ENCODE data around the gene DLGAP5.

Gene DLGAP5

DNA sequence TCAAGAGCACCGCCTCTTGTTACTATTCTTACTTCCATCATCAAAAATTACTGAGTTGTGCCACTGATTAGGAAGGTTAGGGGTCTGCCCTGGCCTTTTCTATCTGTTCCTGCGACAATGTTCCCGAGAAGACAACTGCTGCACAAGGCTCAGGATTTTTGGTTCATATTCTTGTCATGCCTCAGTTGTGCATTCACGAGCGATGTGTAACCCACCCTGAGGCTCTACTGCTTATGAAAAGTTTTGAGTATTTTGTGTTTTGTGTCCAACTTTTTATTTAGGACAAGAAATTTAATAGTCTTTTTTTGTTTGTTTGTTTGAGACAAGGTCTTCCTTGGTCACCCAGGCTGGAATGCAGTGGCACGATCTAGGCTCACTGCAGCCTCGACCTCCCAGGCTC is 85.4 kb downstream of the DLGAP5 start:
- 94% methylated on average over 7 of the region's 7 CpGs for WGBS
- Histone ChIP-seq H3K9ac (ENCODE audit: low read depth, low read length) (no peak overlapping the region), H3K36me3 (ENCODE audit: insufficient read depth, low read length) (no peaks in the 10 kb centered on the region), H3K4me3 (ENCODE audit: low read length) (no peak overlapping the region), H3K9me3 (ENCODE audit: insufficient read depth, low read depth, low read length) (no peaks in the 10 kb centered on the region), H3K27me3 (ENCODE audit: insufficient read depth, low read length) (no peaks in the 10 kb centered on the region; the same call in 1 of the 2 replicates), H3K27ac (ENCODE audit: low read depth, low read length) (no peak overlapping the region), H3K4me1 (ENCODE audit: insufficient read depth, low read length) (peaks cover 30% of the 10 kb centered on the region)

DNA sequence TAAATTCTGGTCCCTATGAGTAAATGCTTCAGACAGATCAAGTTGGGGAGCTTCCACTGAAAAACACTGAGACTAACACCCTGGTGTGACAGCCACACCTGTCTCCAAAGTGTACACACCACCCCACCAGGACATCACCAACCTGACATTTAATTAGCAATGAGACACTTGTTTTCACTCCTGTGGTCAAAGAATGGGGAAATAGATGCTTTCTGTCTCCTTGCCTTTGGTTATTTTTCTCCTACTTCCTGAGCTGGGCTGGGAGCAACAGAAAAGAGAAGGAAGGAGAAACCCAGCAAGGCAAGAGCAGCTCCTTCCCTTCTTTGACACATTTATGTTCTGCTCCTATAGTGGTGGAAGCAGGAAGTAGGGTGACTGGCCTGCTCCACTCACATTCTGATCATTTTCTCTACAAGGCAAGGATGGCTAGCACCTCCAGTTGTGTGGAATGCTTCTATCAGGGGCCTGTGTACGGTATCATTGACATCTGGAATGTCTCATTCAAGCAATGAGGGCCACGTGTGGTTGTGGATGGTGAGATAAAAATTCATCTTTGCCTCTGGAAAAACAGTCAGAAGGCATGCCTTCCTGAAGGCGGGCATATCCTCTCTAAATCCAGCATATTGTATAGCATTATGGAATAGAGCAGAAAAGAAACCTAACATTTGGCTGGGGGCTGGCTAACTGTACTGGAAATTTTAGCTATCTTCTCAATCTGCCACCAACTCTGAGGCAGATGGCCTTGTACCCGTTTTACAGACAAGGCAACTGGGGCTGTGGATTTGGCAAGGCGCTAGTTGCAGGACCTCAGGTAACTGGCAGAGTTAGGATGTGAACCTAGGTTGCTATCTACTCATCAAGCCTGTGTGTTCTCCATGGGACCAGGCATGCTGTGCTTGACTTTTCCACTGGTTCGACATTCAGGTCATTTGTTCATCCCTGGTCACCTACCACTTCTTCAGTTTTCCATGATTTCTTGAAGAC is 87.1 kb downstream of the DLGAP5 start:
- WGBS, result 87% methylated on average over 5 of the region's 6 CpGs
- Histone ChIP-seq H3K27ac (ENCODE audit: low read depth, low read length) (no peak overlapping the region), H3K9ac (ENCODE audit: low read depth, low read length) (peak overlapping the region; percentile 17; the same call in 1 of the 2 replicates), H3K36me3 (ENCODE audit: insufficient read depth, low read length) (no peaks in the 10 kb centered on the region), H3K4me3 (ENCODE audit: low read length) (no peak overlapping the region), H3K27me3 (ENCODE audit: insufficient read depth, low read length) (no peaks in the 10 kb centered on the region), H3K4me1 (ENCODE audit: insufficient read depth, low read length) (peaks cover 30% of the 10 kb centered on the region), H3K9me3 (ENCODE audit: insufficient read depth, low read depth, low read length) (no peaks in the 10 kb centered on the region)

DNA sequence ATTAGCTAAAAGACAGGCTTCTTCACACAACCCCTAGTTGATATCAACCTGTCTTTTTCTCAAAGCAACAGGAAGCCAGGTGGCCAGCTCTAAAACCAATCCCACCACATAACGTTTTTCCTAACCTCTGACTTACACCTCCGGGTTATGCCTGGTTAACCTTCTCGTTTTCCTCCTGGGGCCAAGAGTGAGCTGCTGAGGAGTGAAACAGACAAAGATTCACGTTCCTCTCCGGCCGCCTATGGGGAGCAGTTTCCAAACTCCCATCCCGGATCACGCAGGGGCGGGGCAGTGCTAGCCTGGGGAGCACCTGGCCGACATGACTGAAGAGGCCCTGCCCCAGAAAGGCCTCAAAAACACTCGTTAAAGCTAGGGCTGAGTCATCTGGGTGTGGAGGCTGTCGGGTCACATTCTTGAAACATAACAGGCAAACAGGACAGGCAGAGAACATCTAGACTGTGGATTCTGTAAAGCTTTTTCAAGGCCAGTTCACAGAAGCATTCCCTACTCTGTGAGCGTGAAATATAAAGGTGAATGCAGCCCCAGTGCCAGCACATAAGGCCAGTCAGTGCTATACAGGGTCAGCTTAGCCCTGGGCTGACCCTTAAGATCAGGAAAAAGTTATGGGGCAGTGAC is 88.3 kb downstream of the DLGAP5 start:
- H3K9me3 ChIP-seq (ENCODE audit: insufficient read depth, low read depth, low read length), result no peaks in the 10 kb centered on the region
- no peaks in the 10 kb centered on the region for H3K27me3 ChIP-seq (ENCODE audit: insufficient read depth, low read length)
- H3K36me3 ChIP-seq (ENCODE audit: insufficient read depth, low read length), result no peaks in the 10 kb centered on the region
- WGBS, result 15% methylated on average over 13 of the region's 13 CpGs
- H3K27ac ChIP-seq (ENCODE audit: low read depth, low read length), result peak overlapping the region; percentile 80
- peak overlapping the region; percentile 21; the same call in 1 of the 2 replicates for H3K4me3 ChIP-seq (ENCODE audit: low read length)
- peaks cover 29% of the 10 kb centered on the region for H3K4me1 ChIP-seq (ENCODE audit: insufficient read depth, low read length)
- H3K9ac ChIP-seq (ENCODE audit: low read depth, low read length), result peak overlapping the region; percentile 17

DNA sequence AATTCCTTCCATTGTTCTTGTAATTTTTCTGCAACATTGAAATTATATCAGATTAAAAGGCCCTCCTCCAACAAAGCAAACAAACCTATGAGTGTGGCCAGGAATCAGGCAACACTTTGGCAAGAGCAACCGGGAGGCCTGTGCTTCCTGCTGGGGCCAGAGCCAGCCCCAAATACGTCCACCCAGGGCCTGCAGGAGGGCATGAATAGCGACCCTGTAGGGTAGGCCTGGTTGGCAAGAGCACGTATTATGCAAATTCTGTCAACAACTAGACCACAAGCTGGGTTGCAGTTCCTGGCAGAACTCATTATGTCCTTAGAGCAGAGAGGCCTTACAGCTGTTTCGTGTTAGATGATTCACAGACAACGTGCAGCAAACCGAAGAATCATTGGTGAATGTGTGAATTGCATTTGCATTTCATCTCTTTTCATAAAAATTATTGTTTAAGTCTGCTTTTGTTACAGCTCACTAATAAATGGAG is 89.2 kb downstream of the DLGAP5 start:
- H3K4me3 ChIP-seq (ENCODE audit: low read length), result 0 out of 2 replicates have a peak overlapping the region, but pooled peaks have one; percentile 21
- H3K9ac ChIP-seq (ENCODE audit: low read depth, low read length), result peak overlapping the region; percentile 17; the same call in 1 of the 2 replicates
- peaks cover 22% of the 10 kb centered on the region for H3K4me1 ChIP-seq (ENCODE audit: insufficient read depth, low read length)
- no peaks in the 10 kb centered on the region for H3K27me3 ChIP-seq (ENCODE audit: insufficient read depth, low read length)
- no peaks in the 10 kb centered on the region for H3K36me3 ChIP-seq (ENCODE audit: insufficient read depth, low read length)
- H3K27ac ChIP-seq (ENCODE audit: low read depth, low read length), result peak overlapping the region; percentile 80; the same call in 1 of the 2 replicates
- H3K9me3 ChIP-seq (ENCODE audit: insufficient read depth, low read depth, low read length), result no peaks in the 10 kb centered on the region
- WGBS, result 9% methylated on average over 6 of the region's 7 CpGs

DNA sequence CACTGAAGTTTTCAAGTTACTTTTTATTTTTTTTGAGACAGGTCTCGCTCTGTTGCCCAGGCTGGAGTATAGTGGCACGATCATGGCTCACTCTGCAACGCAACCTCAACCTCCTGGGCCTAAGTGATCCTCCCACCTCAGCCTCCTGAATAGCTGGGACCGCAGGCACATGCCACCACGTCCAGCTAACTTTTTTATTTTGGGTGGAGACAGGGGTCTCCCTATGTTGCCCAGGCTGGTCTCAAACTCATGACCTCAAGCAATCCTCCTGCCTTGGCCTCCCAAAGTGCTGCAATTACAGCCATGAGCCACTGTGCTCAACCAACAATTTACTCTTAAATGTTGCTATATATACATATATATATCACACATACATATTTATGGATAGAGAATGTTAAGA is 89.7 kb downstream of the DLGAP5 start:
- Histone ChIP-seq H3K36me3 (ENCODE audit: insufficient read depth, low read length) (no peaks in the 10 kb centered on the region), H3K9ac (ENCODE audit: low read depth, low read length) (no peak overlapping the region), H3K4me1 (ENCODE audit: insufficient read depth, low read length) (peaks cover 25% of the 10 kb centered on the region), H3K4me3 (ENCODE audit: low read length) (no peak overlapping the region), H3K27me3 (ENCODE audit: insufficient read depth, low read length) (no peaks in the 10 kb centered on the region), H3K27ac (ENCODE audit: low read depth, low read length) (peak overlapping the region; percentile 80; the same call in 1 of the 2 replicates), H3K9me3 (ENCODE audit: insufficient read depth, low read depth, low read length) (no peaks in the 10 kb centered on the region)
- 92% methylated on average over 5 of the region's 5 CpGs for WGBS

DNA sequence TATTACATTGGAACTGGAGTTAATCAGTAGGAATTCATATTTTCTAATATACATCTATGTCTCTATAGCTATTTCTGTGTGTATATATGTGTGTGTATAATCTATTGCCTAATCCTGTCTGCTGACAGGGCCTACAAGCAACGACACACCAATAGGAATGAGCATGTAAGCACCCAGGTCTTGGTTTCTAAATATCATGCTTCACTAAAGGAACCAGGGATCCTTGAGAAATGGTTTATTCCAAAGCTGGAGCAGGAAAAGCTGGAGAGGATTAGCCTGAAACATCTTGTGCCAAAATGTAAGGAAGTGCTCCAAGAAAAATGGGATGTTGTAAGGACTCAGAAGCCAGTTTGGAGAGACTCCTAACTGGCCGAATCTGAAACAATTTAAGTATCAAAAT is 91.6 kb downstream of the DLGAP5 start:
- Histone ChIP-seq H3K4me1 (ENCODE audit: insufficient read depth, low read length) (peaks cover 25% of the 10 kb centered on the region), H3K9ac (ENCODE audit: low read depth, low read length) (no peak overlapping the region), H3K9me3 (ENCODE audit: insufficient read depth, low read depth, low read length) (no peaks in the 10 kb centered on the region), H3K27ac (ENCODE audit: low read depth, low read length) (no peak overlapping the region), H3K36me3 (ENCODE audit: insufficient read depth, low read length) (no peaks in the 10 kb centered on the region), H3K27me3 (ENCODE audit: insufficient read depth, low read length) (no peaks in the 10 kb centered on the region), H3K4me3 (ENCODE audit: low read length) (no peak overlapping the region)
- 95% methylated on average over 1 of the region's 2 CpGs for WGBS

DNA sequence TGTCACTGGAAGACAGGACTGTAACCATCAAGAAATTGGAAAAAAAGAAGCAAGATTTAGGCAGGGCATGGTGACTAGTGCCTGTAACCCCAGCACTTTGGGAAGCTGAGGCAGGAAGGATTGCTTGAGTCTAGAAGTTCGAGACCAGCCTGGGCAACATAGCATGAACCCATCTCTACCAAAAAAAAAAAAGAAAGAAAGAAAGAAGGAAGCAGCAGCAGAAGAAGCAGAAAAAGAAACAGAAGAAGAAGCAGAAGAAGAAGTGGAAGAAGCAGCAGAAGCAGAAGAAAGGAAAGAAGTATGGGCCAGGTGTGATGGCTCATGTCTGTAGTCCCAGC is 92.9 kb downstream of the DLGAP5 start:
- Histone ChIP-seq H3K36me3 (ENCODE audit: insufficient read depth, low read length) (no peaks in the 10 kb centered on the region), H3K27me3 (ENCODE audit: insufficient read depth, low read length) (no peaks in the 10 kb centered on the region), H3K27ac (ENCODE audit: low read depth, low read length) (no peak overlapping the region), H3K4me1 (ENCODE audit: insufficient read depth, low read length) (peaks cover 20% of the 10 kb centered on the region), H3K9ac (ENCODE audit: low read depth, low read length) (no peak overlapping the region), H3K9me3 (ENCODE audit: insufficient read depth, low read depth, low read length) (no peaks in the 10 kb centered on the region), H3K4me3 (ENCODE audit: low read length) (no peak overlapping the region)
- no CpG with 5 or more reads among the region's 1 CpG for WGBS
